Stimulated activated CD4-positive, alpha-beta T cell treated with anti-CD3 and anti-CD28 coated beads, TNF-alpha, amount 100 ng/mL, for 48 hours (primary cell): ENCODE results near the gene GMDS.

Experiments used
- DNase-seq, 3 donors: peaks; one replicate each; pipeline ENCODE4 v3.0.0-alpha.2; 2020; ENCODE audit warnings: low read depth in 3 of 3

GMDS gene

DNA sequence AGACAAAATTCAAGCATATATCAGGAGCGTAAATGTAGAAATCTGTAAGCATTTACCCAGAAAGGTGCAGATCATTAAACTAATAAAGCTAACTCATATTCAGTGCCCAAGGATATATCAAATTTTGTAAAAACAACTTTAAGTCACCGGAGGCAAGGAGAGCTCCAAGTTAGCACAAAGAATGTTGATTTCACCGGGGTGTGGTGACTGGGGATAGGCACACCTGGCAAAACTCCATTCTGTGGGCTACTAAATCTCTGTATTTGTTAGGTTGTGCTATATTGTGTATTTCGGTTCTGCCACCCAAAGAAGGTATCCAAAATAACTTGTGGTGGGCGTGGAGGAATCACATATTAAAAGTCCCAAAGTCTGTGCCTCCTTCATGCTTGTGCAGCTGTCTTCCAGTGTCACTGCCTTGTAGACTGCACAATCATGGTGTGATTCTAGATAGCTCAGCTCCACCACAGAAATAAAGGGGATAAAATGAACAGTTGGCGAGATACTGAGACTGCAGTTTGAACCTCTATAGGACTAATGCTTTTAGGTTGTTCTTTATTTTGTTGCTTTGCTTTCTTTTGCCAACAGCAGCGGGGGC lies 111.6 kb downstream of the GMDS start:
- no peak for DNase-seq

DNA sequence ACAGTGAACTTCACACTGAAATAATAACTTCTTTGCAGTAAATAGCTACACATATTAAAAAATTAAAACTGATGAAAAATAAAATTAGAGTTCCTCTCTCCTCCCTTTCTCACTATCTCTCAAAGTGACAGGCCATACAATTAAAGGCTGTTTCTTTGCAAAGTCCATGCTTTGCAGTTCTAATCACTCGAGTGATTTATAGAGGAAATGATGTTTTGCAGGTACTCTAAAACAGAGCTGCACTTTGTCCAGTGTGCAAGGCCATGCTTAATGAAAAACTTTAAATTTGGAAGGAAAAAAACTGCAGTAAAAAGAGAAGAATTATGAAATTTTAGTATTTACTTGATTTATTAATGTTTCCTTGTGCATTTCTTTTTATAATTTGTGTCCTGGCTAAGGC lies 112.5 kb downstream of the GMDS start:
- no peak for DNase-seq

- DNase-seq, result no peak
Observed at GRCh38 chr6:2132416-2132815, 113.0 kb downstream of the GMDS start.

GRCh38 chr6:2129182-2129621 lies 116.2 kb downstream of the GMDS start:
- DNase-seq, result no peak

- DNase-seq, result peak; percentile 25 to 50 (median 39)
Observed at GRCh38 chr6:2127484-2127911, 117.9 kb downstream of the GMDS start.

GRCh38 chr6:2126351-2126750 lies 119.1 kb downstream of the GMDS start:
- DNase-seq, result no peak

DNA sequence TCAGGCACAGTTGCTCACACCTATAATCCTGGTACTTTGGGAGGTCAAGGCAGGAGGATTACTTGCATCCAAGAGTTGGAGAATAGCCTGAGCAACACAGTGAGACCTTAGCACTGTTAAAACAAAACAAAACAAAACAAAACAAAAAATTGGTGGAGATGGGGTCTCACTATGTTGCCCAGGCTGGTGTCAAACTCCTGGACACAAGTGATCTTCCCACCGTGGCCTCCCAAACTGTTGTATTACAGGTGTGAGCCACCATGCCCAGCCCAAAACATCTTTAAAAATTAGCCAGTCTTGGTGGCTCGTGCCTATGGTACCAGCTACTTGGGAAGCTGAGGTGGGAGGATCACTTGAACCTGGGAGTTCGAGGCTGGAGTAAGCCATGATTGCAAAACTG lies 120.2 kb downstream of the GMDS start:
- no peak for DNase-seq

GRCh38 chr6:2124260-2124709 lies 121.1 kb downstream of the GMDS start:
- DNase-seq, result no peak

DNA sequence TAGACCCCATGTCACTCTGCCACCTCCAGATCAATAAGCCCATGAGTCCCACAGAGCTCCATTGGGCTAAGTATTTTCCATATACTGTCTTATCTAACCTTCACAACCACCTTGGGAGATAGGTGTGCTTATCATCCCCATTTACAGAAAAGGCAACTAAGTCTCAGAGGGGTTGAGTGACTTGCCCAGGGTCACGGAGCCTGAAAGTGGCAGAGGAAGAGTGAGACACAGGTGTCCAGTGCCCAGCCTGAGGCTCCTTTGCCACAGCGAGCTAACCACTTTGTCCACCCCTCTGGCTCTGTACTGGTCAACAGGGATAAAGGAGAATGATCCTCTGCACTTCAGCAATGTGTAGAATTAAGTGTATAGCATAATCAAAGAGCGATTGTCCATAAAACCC lies 124.5 kb downstream of the GMDS start:
- no peak for DNase-seq

DNA sequence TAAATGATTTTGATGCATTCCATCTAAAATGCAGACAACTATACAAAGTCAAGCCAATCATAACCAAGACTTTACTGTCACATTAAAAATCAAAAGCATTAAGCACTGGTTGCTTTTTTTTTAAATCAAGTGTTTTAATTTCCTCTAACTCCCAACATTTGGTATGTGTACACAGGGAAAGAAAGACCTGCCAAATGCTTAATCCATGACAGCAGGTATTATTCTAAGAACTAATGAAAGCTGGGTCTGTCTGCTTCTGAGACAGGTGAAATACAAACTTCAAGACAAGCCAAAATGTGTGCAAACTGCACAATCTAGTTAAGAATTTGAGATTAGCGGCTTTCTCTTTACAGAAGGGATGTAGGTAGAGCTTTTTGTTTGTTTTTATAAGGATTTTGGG lies 126.1 kb downstream of the GMDS start:
- no peak for DNase-seq

DNA sequence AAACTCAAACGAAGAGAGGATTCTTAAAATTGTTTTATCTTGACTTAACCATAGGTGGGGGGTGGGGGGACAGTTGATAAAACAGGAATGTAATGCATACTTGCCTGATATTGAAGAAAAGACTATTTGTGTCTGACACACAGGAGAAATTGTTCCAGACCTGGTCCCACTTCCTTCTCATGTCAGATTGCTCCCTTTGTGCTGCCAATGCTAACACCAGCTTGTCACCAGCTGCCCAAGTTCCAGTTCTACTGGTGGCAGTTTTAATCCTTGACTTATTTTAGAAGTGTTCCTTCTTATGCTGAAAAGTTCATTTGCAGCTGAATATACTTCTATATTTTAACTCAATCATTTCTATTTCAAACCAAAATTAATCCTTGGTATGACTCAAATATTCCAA lies 127.3 kb downstream of the GMDS start:
- no peak for DNase-seq

- DNase-seq, result no peak
Observed at GRCh38 chr6:2117447-2117846, 128.0 kb downstream of the GMDS start.

- no peak for DNase-seq
Observed at GRCh38 chr6:2116496-2116895, 128.9 kb downstream of the GMDS start.

GRCh38 chr6:2114100-2114499 lies 131.3 kb downstream of the GMDS start:
- DNase-seq, result no peak

GRCh38 chr6:2111162-2111677 lies 134.2 kb downstream of the GMDS start:
- DNase-seq, result no peak

DNA sequence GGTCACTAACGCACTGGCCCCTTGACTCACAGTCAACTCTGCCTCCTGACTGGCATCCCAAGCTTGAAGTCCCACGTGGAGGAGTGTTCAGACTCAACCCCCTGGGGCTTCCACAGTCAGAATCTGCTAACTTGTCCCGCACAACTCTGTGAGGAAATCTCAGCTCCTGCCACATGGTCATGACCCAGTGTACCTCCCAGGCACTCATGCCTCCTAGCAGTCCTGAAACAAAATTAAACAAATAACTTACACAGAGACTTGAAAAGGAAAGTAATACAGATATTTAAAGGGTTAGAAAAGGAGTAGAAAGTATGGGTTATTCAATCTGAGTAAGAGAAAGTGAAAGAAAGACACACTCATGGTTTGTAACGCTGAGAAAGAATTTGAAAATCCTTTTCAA lies 134.9 kb downstream of the GMDS start:
- no peak for DNase-seq

GRCh38 chr6:2109796-2110195 lies 135.6 kb downstream of the GMDS start:
- no peak for DNase-seq

GRCh38 chr6:2108700-2109306 lies 136.6 kb downstream of the GMDS start:
- no peak for DNase-seq

DNA sequence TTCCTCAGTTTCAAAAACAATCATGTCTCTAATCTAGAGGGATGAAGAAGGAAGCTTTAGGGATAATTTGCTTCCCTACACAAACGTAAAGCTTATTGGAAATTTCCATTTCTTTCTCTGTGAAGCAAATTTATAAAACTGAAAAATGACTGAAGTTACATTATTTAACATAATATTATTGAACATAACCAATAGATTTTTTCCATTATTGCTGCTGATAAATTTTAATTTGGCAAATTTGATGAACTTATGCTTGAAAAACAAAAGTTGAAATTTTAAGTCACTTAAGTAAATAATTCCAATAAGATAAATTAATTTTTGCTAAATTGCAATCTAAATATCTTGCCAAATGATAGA lies 140.9 kb downstream of the GMDS start:
- no peak for DNase-seq

- DNase-seq, result no peak
Observed at GRCh38 chr6:2103765-2104523, 141.5 kb downstream of the GMDS start.

DNA sequence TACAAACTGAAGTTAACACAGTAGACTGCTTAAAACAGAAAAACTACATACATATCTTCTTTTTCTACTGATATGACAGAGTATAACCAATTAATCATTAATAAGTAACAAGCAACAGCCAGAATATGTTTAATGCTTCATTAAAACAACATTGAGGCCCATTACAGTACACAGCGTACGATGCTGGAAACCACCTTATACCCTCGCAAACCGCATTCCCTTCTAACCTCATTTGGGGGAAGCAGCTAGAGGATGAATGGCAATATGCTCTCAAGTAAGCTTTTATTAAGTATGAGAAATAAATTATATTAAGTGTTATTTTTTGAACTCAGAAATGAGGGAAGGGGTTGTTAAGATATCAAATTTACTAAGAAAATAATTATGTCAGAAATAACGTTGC lies 142.4 kb downstream of the GMDS start:
- no peak for DNase-seq

GRCh38 chr6:2102316-2102883 lies 143.0 kb downstream of the GMDS start:
- DNase-seq, result no peak

GRCh38 chr6:2101213-2101612 lies 144.2 kb downstream of the GMDS start:
- DNase-seq, result no peak
